Esophagus squamous epithelium (tissue), 5 donors: ENCODE data around the gene SOX9. TPM values are rescaled to one million over a fixed set of nuclear protein-coding genes. Genes with fewer than 3 reads are reported as not detected.

ENCODE experiments used
- DNase-seq: peaks from one replicate; lab custom pipeline; 2025; lab: John Stamatoyannopoulos, UW
- H3K27ac ChIP-seq, 4 donors: fragments of 200-600 bp; sonication (generic); one replicate each; pipeline ENCODE4 v1.5.1; 2016 to 2019; ENCODE audit warnings: mild to moderate bottlenecking in 1 of 4
- H3K27me3 ChIP-seq, 4 donors: fragments of 200-600 bp; sonication (generic); 1 replicate in 3 of 4; 2 replicates in 1 of 4; pipeline versions ENCODE4 v1.5.1 to v1.6.0; 2017 to 2021; ENCODE audit warnings: antibody characterized with exemption in 1 of 4
- H3K36me3 ChIP-seq, 3 donors: fragments of 200-600 bp; sonication (generic); one replicate each; pipeline ENCODE4 v1.5.1; 2016 to 2019
- H3K4me1 ChIP-seq, 3 donors: fragments of 200-600 bp; sonication (generic); one replicate each; pipeline ENCODE4 v1.5.1; 2017 to 2019
- H3K4me3 ChIP-seq, 4 donors: fragments of 200-600 bp; sonication (generic); 1 replicate in 3 of 4; 2 replicates in 1 of 4; pipeline ENCODE4 v1.5.1; 2016 to 2019; ENCODE audit warnings: mild to moderate bottlenecking in 2 of 4, moderate library complexity in 1 of 4
- H3K9me3 ChIP-seq, 3 donors: fragments of 200-600 bp; sonication (generic); one replicate each; pipeline ENCODE4 v1.5.1; 2016 to 2019
- CTCF ChIP-seq, 6 experiments: fragments of 450-650 bp in 4 of 6; fragments of 200-600 bp in 2 of 6; sonication (generic) in 2 of 6; IDR thresholded peaks; one replicate each; pipeline ENCODE4 v1.5.1; 2016 to 2019; ENCODE audit warnings: antibody characterized with exemption in 6 of 6, mild to moderate bottlenecking in 4 of 6, moderate library complexity in 4 of 6
- POLR2A ChIP-seq, 4 donors: fragments of 450-650 bp; IDR thresholded peaks; one replicate each; pipeline ENCODE4 v1.6.1; 2017; ENCODE audit warnings: antibody characterized with exemption in 4 of 4, mild to moderate bottlenecking in 4 of 4, moderate library complexity in 3 of 4
- WGBS, 2 donors: methylation state at CpG; one replicate each; pipeline ENCODE4 v1.1.5; 2018; 5-methylcytosine and 5-hydroxymethylcytosine counted together
- intact Hi-C: fragments of 100-400 bp; cut with DNase I; formaldehyde crosslinking; loops from one replicate; pipeline ENCODE4 v1.15.0; 2022
- total RNA-seq, 4 donors: library from RNA; depleted of rRNA; stranded (reverse); fragments of >200 nt; gene quantifications; one replicate each; pipeline ENCODE4 v1.1.0, GENCODE V29; 2016
- donor health status: DM: yes; HTN: yes; CAD: no.

The SOX9 gene
- total RNA-seq, 4 donors from 2014 or later: 7.4 to 11.5 (median 11.1) TPM

DNA sequence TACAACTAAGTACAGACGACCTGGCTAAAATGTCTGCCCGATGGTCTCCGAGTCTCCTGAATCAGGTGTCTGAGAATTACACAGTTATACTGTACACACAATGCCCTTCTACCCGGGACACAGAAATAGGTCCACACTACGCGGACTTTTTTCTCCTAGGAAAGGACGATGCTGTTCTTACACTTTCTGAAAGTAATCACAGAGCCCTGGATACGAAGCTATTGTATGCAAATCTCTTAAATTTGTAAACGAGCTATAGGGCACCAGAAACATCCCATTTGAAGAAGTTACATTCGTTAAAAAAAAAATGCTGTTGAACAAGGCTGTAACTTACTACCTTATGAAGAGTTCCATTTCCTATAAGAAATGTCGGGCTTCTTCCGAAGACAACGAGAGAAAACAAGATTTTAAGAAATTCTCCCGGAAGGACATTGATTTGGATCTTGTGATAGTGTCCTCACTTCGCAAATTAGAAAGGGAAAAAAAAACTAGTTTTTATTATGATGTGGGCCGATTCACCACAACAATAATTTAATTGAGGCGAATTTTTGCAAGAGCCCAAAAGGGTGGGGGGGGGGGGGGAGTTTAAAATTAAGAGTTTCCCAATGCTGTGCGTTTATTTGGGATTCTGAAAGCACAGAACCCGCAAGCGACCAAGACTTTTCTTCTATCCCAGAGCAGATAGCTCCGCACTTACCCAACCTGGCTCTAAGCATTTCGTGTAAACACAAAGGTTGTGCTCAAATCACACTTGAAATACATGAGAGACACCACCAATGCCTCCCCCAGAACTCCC lies 1.5 kb upstream of the SOX9 start:
- H3K27me3 ChIP-seq: peaks cover 9 to 100% (median 17%) of the 10 kb centered on the region in 4 donors
- intact Hi-C loops: loop anchor here (10.0 kb wide), 1 partner anchor 644 kb away; no protein-coding TSS in a partner anchor
- peak overlapping the region in 2 of 4 donors; percentile 50 to 87 for H3K27ac ChIP-seq
- TF ChIP-seq CTCF (IDR thresholded peaks at IDR 0.05) (no peak), POLR2A (IDR thresholded peaks at IDR 0.05) (no peak)
- H3K9me3 ChIP-seq: no peaks in the 10 kb centered on the region
- peaks cover 17 to 78% (median 19%) of the 10 kb centered on the region in 3 donors for H3K4me1 ChIP-seq
- peak overlapping the region in 3 of 4 donors; percentile 63 to 70 (median 68) for H3K4me3 ChIP-seq
- WGBS, 2 donors: 22 to 33% methylated on average over 21 to 22 of the region's 22 CpGs
- peaks cover 0 to 17% (median 0%) of the 10 kb centered on the region in 3 donors for H3K36me3 ChIP-seq
- DNase-seq: no peak

GRCh38 chr17:72119873-72120641 lies 763 bp upstream of the SOX9 start:
- Histone ChIP-seq H3K27ac (peak overlapping the region; percentile 50 to 90 (median 85)), H3K9me3 (no peaks in the 10 kb centered on the region), H3K27me3 (peaks cover 9 to 99% (median 17%) of the 10 kb centered on the region in 4 donors), H3K36me3 (peaks cover 0 to 25% (median 3%) of the 10 kb centered on the region in 3 donors), H3K4me1 (peaks cover 17 to 78% (median 19%) of the 10 kb centered on the region in 3 donors), H3K4me3 (peak overlapping the region; percentile 60 to 70 (median 66))
- WGBS, 2 donors: 2 to 5% methylated on average over 9 to 22 of the region's 54 CpGs
- intact Hi-C loops: loop anchor here (10.0 kb wide), 2 partner anchors 415 to 645 kb away; no protein-coding TSS in a partner anchor
- DNase-seq: no peak
- TF ChIP-seq POLR2A (IDR thresholded peaks at IDR 0.05) (no peak), CTCF (IDR thresholded peaks at IDR 0.05) (no peak)

- Histone ChIP-seq H3K36me3 (peaks cover 0 to 29% (median 4%) of the 10 kb centered on the region in 3 donors), H3K27ac (peak overlapping the region; percentile 59 to 90 (median 85)), H3K4me1 (peaks cover 19 to 75% (median 19%) of the 10 kb centered on the region in 3 donors), H3K27me3 (peaks cover 9 to 89% (median 17%) of the 10 kb centered on the region in 4 donors), H3K4me3 (peak overlapping the region; percentile 60 to 70 (median 66)), H3K9me3 (no peaks in the 10 kb centered on the region)
- no peak for DNase-seq
- TF ChIP-seq CTCF (IDR thresholded peaks at IDR 0.05): peak in 1 of 6 experiments; percentile 2
- no peak for TF ChIP-seq POLR2A (IDR thresholded peaks at IDR 0.05)
- 3% methylated on average over 8 of the region's 88 CpGs; no CpG with 5 or more reads in 1 of the 2 donors for WGBS, 2 donors
- intact Hi-C loops: loop anchor here (10.0 kb wide), 1 partner anchor 413 kb away; no protein-coding TSS in a partner anchor
Measured at GRCh38 chr17:72121164-72122009, 567 bp downstream of the SOX9 start.

DNA sequence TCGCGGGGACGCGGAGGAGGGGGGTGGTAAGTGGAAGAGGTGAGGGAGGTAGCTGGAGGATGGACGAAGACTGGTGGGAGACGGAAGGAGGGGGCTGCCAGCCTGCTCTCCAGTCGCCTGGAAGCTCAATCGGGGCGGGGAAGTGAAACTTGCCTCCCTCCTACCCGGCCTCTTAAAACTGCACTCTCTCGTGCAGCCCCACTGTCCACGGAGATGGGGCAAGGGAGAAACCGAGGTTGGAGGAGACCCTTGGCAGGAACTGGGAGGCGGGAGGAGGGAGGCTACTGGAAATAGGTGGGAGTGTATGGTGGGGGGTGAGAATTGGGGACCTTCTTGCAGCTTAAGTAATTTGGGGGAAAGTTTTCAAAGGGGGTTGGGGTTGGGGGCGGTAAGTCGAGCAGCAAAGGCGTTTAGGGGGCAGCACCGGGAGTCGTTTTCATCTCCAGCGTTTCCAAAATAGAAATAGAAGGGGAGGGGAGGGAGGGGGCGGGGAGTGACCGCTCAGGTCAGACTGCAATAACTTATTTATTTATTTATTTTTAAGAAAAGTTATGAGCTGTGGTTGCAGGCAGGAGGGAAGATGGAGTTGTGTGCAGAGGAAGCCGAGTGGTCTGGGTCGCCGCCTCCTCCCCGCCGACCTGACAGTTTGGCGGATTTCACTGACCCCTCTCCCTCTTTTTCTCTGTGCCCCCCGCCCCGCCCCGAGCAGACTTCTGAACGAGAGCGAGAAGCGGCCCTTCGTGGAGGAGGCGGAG lies 1.4 kb downstream of the SOX9 start:
- Histone ChIP-seq H3K4me3 (peak overlapping the region; percentile 60 to 70 (median 66)), H3K27ac (peak overlapping the region; percentile 59 to 90 (median 85)), H3K4me1 (peaks cover 15 to 67% (median 16%) of the 10 kb centered on the region in 3 donors), H3K36me3 (peaks cover 0 to 29% (median 4%) of the 10 kb centered on the region in 3 donors), H3K9me3 (no peaks in the 10 kb centered on the region), H3K27me3 (peaks cover 3 to 81% (median 13%) of the 10 kb centered on the region in 4 donors)
- WGBS, 2 donors: 1 to 3% methylated on average over 18 to 28 of the region's 36 CpGs
- intact Hi-C loops: loop anchor here (10.0 kb wide), 1 partner anchor 413 kb away; no protein-coding TSS in a partner anchor
- DNase-seq: no peak
- no peak for TF ChIP-seq POLR2A (IDR thresholded peaks at IDR 0.05)
